B cell (primary cell): ENCODE measurements around the gene ZFP3. TPM values are rescaled to one million over a fixed set of nuclear protein-coding genes. Genes with fewer than 3 reads are reported as not detected.
A peak's percentile ranks its signal among the peaks of the same experiment; 100 is the strongest.

Experiments used
- ATAC-seq: fragments of 200-7000 bp; cut with Tn5 transposase; one replicate; pipeline ENCODE4 v1.10.0; 2021; ENCODE audit warnings: low read depth, mild to moderate bottlenecking, moderate number of reproducible peaks, moderate library complexity
- CTCF ChIA-PET: fragments of 350-600 bp; sonication (Branson Sonifier 250); formaldehyde crosslinking; loops from one replicate; lab custom pipeline; 2021; ENCODE audit warnings: antibody characterized with exemption, inconsistent platforms; lab: Charles Lee
- POLR2A ChIA-PET: fragments of 350-600 bp; sonication (Branson Sonifier 250); formaldehyde crosslinking; loops from one replicate; lab custom pipeline; 2021; ENCODE audit warnings: antibody characterized with exemption; lab: Charles Lee
- DNase-seq: peaks from one replicate; pipeline ENCODE4 v3.0.0; 2013
- H2AFZ ChIP-seq: 2 replicates; pipeline ENCODE4 v1.6.1; 2012; ENCODE audit warnings: mild to moderate bottlenecking, low read depth, low read length; ENCODE audit not compliant: insufficient read depth, poor library complexity, severe bottlenecking
- H3K27ac ChIP-seq, 2 donors: 1 replicate in 1 of 2; 2 replicates in 1 of 2; pipeline ENCODE4 v1.5.1; 2012 to 2013; ENCODE audit warnings: low read length in 2 of 2, mild to moderate bottlenecking in 2 of 2, moderate library complexity in 1 of 2
- H3K27me3 ChIP-seq, 4 experiments: fragments of 200-600 bp in 1 of 4; sonication (generic) in 1 of 4; replicated peaks in 1 of 4; 1 replicate in 2 of 4; 2 replicates in 2 of 4; pipeline versions ENCODE4 v1.6.1 to v1.7.0; 2013 to 2016; ENCODE audit warnings: low read length in 3 of 4, mild to moderate bottlenecking in 2 of 4, mixed read lengths in 1 of 4, moderate library complexity in 1 of 4; ENCODE audit not compliant: insufficient read depth in 4 of 4, control insufficient read depth in 3 of 4; ENCODE audit errors: control extremely low read depth in 1 of 4
- H3K36me3 ChIP-seq, 2 experiments: replicated peaks in 1 of 2; 1 replicate in 1 of 2; 2 replicates in 1 of 2; pipeline versions ENCODE4 v1.6.1 to v1.7.1; 2013; ENCODE audit warnings: low read length in 1 of 2; ENCODE audit not compliant: insufficient read depth in 2 of 2, control insufficient read depth in 1 of 2; ENCODE audit errors: control extremely low read depth in 1 of 2, extremely low read depth in 1 of 2
- H3K4me1 ChIP-seq, 2 donors: fragments of 200-600 bp in 1 of 2; sonication (generic) in 1 of 2; 1 replicate in 1 of 2; 2 replicates in 1 of 2; pipeline versions ENCODE4 v1.5.1 to v1.6.1; 2013 to 2017; ENCODE audit warnings: low read length in 2 of 2; ENCODE audit not compliant: control insufficient read depth in 2 of 2, insufficient read depth in 2 of 2
- H3K4me2 ChIP-seq: replicated peaks from 2 replicates; pipeline ENCODE3; 2012; ENCODE audit warnings: mild to moderate bottlenecking, low read depth, low read length; ENCODE audit not compliant: poor library complexity, severe bottlenecking
- H3K4me3 ChIP-seq, 5 experiments: fragments of 200-600 bp in 1 of 5; sonication (generic) in 1 of 5; 1 replicate in 3 of 5; 2 replicates in 2 of 5; pipeline versions ENCODE4 v1.5.1 to v1.7.0; 2011 to 2016; ENCODE audit warnings: low read length in 4 of 5, mild to moderate bottlenecking in 4 of 5, low read depth in 2 of 5, control low read depth in 1 of 5, moderate library complexity in 1 of 5; ENCODE audit not compliant: insufficient read depth in 1 of 5; ENCODE audit errors: control extremely low read depth in 1 of 5, extremely low read depth in 1 of 5
- H3K79me2 ChIP-seq: fragments of 200-600 bp; sonication (generic); one replicate; pipeline ENCODE4 v1.6.0; 2016; ENCODE audit warnings: low read length; ENCODE audit not compliant: control insufficient read depth, insufficient read depth
- H3K9ac ChIP-seq: fragments of 200-600 bp; sonication (generic); 2 replicates; pipeline ENCODE4 v1.6.1; 2017; ENCODE audit warnings: mild to moderate bottlenecking, low read length, moderate library complexity
- H3K9me3 ChIP-seq, 3 donors: one replicate each; pipeline versions ENCODE4 v1.6.1 to v1.7.1; 2013; ENCODE audit warnings: low read length in 2 of 3; ENCODE audit not compliant: control insufficient read depth in 2 of 3, insufficient read depth in 1 of 3; ENCODE audit errors: control extremely low read depth in 1 of 3
- H4K20me1 ChIP-seq: 2 replicates; pipeline ENCODE4 v1.6.0; 2012; ENCODE audit warnings: mild to moderate bottlenecking, low read length; ENCODE audit not compliant: insufficient read depth, control insufficient read depth, poor library complexity, severe bottlenecking
- H3K27ac Mint-ChIP-seq: one replicate; pipeline ENCODE4 v1.8.0; 2021; ENCODE audit warnings: mixed read lengths
- H3K27me3 Mint-ChIP-seq: one replicate; pipeline ENCODE4 v1.8.0; 2021; ENCODE audit warnings: mixed read lengths
- H3K4me1 Mint-ChIP-seq: one replicate; pipeline ENCODE4 v1.8.0; 2021; ENCODE audit warnings: mixed read lengths
- H3K4me3 Mint-ChIP-seq: one replicate; pipeline ENCODE4 v1.8.0; 2021; ENCODE audit warnings: mixed read lengths
- H3K9me3 Mint-ChIP-seq: one replicate; pipeline ENCODE4 v1.8.0; 2022; ENCODE audit warnings: mixed read lengths; ENCODE audit not compliant: insufficient read depth
- CTCF ChIP-seq: fragments of 200-600 bp; IDR thresholded peaks from one replicate; pipeline ENCODE4 v1.8.0; 2022; ENCODE audit warnings: antibody characterized with exemption, mild to moderate bottlenecking
- EZH2 ChIP-seq: IDR thresholded peaks from 2 replicates; pipeline ENCODE4 v1.6.1; 2012; ENCODE audit warnings: borderline replicate concordance, low read depth, mild to moderate bottlenecking, moderate library complexity, low read length; ENCODE audit not compliant: insufficient read depth, poor library complexity, severe bottlenecking
- WGBS: methylation state at CpG from one replicate; pipeline ENCODE4 v1.1.5; 2013; ENCODE audit warnings: missing lambda C conversion rate; ENCODE audit not compliant: insufficient coverage; 5-methylcytosine and 5-hydroxymethylcytosine counted together
- intact Hi-C: fragments of 100-400 bp; cut with micrococcal nuclease; formaldehyde crosslinking; loops from one replicate; pipeline ENCODE4 v1.10.0; 2022
- polyA plus RNA-seq: library from polyadenylated mRNA; depleted of rRNA; stranded (reverse); fragments of >200 nt; gene quantifications from 2 replicates; pipeline ENCODE4 v1.2.3, GENCODE V29; 2012
- total RNA-seq, 2 donors: library from RNA; stranded (reverse); fragments of 120-200 nt in 1 of 2; gene quantifications; 1 replicate in 1 of 2; 2 replicates in 1 of 2; pipeline versions ENCODE4 v1.2.3 to v1.2.4, GENCODE V29; 2013 to 2022

The ZFP3 gene
- total and polyA plus RNA-seq, 2 donors (not counting 1 experiment from before 2014, with no cell fraction given): 5.1 to 15.8 TPM

GRCh38 chr17:5049314-5049841, 28.9 kb upstream of the ZFP3 start:
- Mint-ChIP-seq H3K4me1 (peaks cover 41% of the 10 kb centered on the region), H3K4me3 (peak overlapping the region; percentile 70), H3K9me3 (no peaks in the 10 kb centered on the region), H3K27ac (peak overlapping the region; percentile 97), H3K27me3 (no peaks in the 10 kb centered on the region)
- Histone ChIP-seq H3K27me3 (peaks cover 0 to 4% (median 0%) of the 10 kb centered on the region in 4 experiments), H3K4me2 (peak overlapping the region; percentile 39), H3K4me1 (peaks cover 13 to 35% of the 10 kb centered on the region in 2 donors), H3K79me2 (no peaks in the 10 kb centered on the region), H3K9ac (no peak overlapping the region), H3K4me3 (no peak overlapping the region), H4K20me1 (no peaks in the 10 kb centered on the region), H2AFZ (peak overlapping the region; percentile 14), H3K9me3 (peaks cover 0 to 3% (median 0%) of the 10 kb centered on the region in 3 donors), H3K36me3 (no peaks in the 10 kb centered on the region), H3K27ac (peak overlapping the region; percentile 61 to 76)
- no peak for TF ChIP-seq EZH2
- TF ChIP-seq CTCF: no peak
- POLR2A ChIA-PET: interaction anchor here (0.6 to 1.8 kb wide), 10 partner anchors 11 to 178 kb away, joined by 3 to 9 read pairs (median 4); partner anchors contain the start of genes SPAG7 and ZFP3
- peak; percentile 91 for ATAC-seq
- WGBS: 34% methylated on average over 3 of the region's 5 CpGs
- peak; percentile 74 for DNase-seq
- intact Hi-C loops: loop anchor here (1.0 to 2.0 kb wide), 2 partner anchors 13 to 19 kb away; no protein-coding TSS in a partner anchor
- CTCF ChIA-PET: interaction anchor here (1.0 to 5.3 kb wide), 8 partner anchors 11 to 140 kb away, joined by 3 to 51 read pairs (median 4); partner anchors contain the start of gene SLC52A1

GRCh38 chr17:5050278-5050677, 28.0 kb upstream of the ZFP3 start:
- Histone ChIP-seq H2AFZ (no peak overlapping the region), H4K20me1 (no peaks in the 10 kb centered on the region), H3K27me3 (no peaks in the 10 kb centered on the region), H3K79me2 (no peaks in the 10 kb centered on the region), H3K9ac (no peak overlapping the region), H3K9me3 (no peaks in the 10 kb centered on the region), H3K36me3 (no peaks in the 10 kb centered on the region), H3K4me2 (no peak overlapping the region), H3K4me1 (peaks cover 13 to 35% of the 10 kb centered on the region in 2 donors), H3K27ac (no peak overlapping the region), H3K4me3 (no peak overlapping the region)
- ChIA-PET POLR2A (interaction anchor here (1.0 to 1.8 kb wide), 4 partner anchors 19 to 177 kb away, joined by 3 to 9 read pairs (median 8); no protein-coding TSS in a partner anchor), CTCF (interaction anchor here (0.9 to 5.3 kb wide), 6 partner anchors 13 to 87 kb away, joined by 3 to 51 read pairs (median 10); partner anchors contain the start of genes SLC52A1 and ZFP3)
- H3K9me3 Mint-ChIP-seq: no peaks in the 10 kb centered on the region
- peaks cover 40% of the 10 kb centered on the region for H3K4me1 Mint-ChIP-seq
- TF ChIP-seq CTCF (no peak), EZH2 (no peak)
- peak overlapping the region; percentile 97 for H3K27ac Mint-ChIP-seq
- ATAC-seq (no peak), DNase-seq (no peak)
- intact Hi-C loops: no loop called here
- H3K27me3 Mint-ChIP-seq: no peaks in the 10 kb centered on the region
- WGBS: 97% methylated on average over 4 of the region's 9 CpGs
- H3K4me3 Mint-ChIP-seq: no peak overlapping the region
